Ascending aorta (tissue), 2 donors: ENCODE results near the gene ANXA2R. TPM values are rescaled to one million over a fixed set of nuclear protein-coding genes. Genes with fewer than 3 reads are reported as not detected.

ENCODE experiments used
- DNase-seq, 2 donors: peaks; one replicate each; pipeline ENCODE4 v3.0.0-alpha.2; 2019; ENCODE audit warnings: low spot score in 2 of 2
- H3K27ac ChIP-seq, 2 donors: fragments of 200-600 bp; sonication (generic); one replicate each; pipeline ENCODE4 v1.5.1; 2016 to 2017; ENCODE audit warnings: mild to moderate bottlenecking in 1 of 2
- H3K27me3 ChIP-seq: fragments of 200-600 bp; sonication (generic); one replicate; pipeline ENCODE4 v1.5.1; 2017
- H3K36me3 ChIP-seq, 2 donors: fragments of 200-600 bp; sonication (generic); one replicate each; pipeline ENCODE4 v1.5.1; 2016
- H3K4me1 ChIP-seq, 2 donors: fragments of 200-600 bp; sonication (generic); one replicate each; pipeline ENCODE4 v1.5.1; 2016 to 2017; ENCODE audit warnings: mild to moderate bottlenecking in 1 of 2
- H3K4me3 ChIP-seq, 2 donors: fragments of 200-600 bp; sonication (generic); one replicate each; pipeline ENCODE4 v1.5.1; 2016 to 2017; ENCODE audit warnings: mild to moderate bottlenecking in 1 of 2
- H3K9me3 ChIP-seq, 2 donors: fragments of 200-600 bp; sonication (generic); one replicate each; pipeline ENCODE4 v1.5.1; 2016
- intact Hi-C: fragments of 100-400 bp; cut with DNase I; formaldehyde crosslinking; loops from one replicate; pipeline ENCODE4 v1.15.1; 2023
- total RNA-seq: library from RNA; depleted of rRNA; stranded (reverse); fragments of >200 nt; gene quantifications from one replicate; pipeline ENCODE4 v1.1.0, GENCODE V29; 2016
- TF ChIP-seq, protein P1 (sequence below), 3 experiments: fragments of 200-600 bp in 2 of 3; fragments of 450-650 bp in 1 of 3; sonication (generic) in 2 of 3; IDR thresholded peaks; one replicate each; pipeline ENCODE4 v1.5.1; 2016 to 2019; ENCODE audit warnings: antibody characterized with exemption in 3 of 3, mild to moderate bottlenecking in 1 of 3, moderate library complexity in 1 of 3

Gene ANXA2R
- total RNA-seq, 1 donor from 2014 or later = 5.1 TPM

DNA sequence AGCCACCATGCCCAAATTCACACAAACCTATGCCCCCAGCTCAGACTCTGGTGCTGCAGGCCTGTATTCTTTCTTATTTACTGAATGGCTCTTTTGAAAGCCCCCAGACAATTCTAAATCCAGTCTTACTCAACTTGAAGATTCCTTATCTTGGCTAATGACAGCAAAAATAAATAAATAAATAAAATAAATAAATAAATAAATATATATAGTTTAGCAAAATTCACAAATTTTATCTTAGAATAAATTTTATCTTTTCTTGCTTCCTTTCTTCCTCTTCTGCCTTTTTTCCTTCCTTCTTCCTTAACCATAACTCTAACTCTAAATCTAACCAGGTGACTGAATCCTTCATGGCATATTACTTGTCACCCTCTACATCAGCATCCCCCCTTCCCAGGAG lies 25.6 kb downstream of the ANXA2R start:
- Histone ChIP-seq H3K4me1 (no peaks in the 10 kb centered on the region), H3K4me3 (no peak overlapping the region)
- intact Hi-C loops = no loop called here

DNA sequence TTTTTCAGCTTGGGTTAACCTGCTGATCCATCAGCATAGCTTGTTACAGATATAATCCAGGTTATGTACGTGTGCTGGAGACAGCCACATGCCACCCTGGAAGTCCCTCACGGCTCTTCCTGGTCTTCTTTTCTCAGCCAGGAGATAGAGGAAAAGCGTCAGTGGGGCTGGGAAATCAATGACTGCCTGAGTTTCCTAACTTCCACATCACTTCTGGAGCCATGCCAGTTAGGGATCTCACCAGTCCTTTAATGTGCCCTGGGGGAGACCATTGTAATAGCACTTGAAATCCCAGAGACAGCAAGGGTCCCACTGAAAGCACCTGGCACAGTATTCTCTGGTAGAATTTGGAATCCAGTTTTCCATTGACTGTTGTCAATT lies 29.2 kb downstream of the ANXA2R start:
- H3K27ac ChIP-seq = peak overlapping the region in 1 of 2 donors; percentile 20
- DNase-seq = no peak
- no peaks in the 10 kb centered on the region for H3K9me3 ChIP-seq
- no peak overlapping the region for H3K4me3 ChIP-seq
- peaks cover 0 to 4% of the 10 kb centered on the region in 2 donors for H3K4me1 ChIP-seq
- intact Hi-C loops = no loop called here
- no peaks in the 10 kb centered on the region for H3K36me3 ChIP-seq
- no peaks in the 10 kb centered on the region for H3K27me3 ChIP-seq
- TF ChIP-seq, protein P1, sequence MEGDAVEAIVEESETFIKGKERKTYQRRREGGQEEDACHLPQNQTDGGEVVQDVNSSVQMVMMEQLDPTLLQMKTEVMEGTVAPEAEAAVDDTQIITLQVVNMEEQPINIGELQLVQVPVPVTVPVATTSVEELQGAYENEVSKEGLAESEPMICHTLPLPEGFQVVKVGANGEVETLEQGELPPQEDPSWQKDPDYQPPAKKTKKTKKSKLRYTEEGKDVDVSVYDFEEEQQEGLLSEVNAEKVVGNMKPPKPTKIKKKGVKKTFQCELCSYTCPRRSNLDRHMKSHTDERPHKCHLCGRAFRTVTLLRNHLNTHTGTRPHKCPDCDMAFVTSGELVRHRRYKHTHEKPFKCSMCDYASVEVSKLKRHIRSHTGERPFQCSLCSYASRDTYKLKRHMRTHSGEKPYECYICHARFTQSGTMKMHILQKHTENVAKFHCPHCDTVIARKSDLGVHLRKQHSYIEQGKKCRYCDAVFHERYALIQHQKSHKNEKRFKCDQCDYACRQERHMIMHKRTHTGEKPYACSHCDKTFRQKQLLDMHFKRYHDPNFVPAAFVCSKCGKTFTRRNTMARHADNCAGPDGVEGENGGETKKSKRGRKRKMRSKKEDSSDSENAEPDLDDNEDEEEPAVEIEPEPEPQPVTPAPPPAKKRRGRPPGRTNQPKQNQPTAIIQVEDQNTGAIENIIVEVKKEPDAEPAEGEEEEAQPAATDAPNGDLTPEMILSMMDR (IDR thresholded peaks at IDR 0.05) = no peak

More for the DNA sequence above, 25.6 kb downstream of the ANXA2R start:
- H3K27ac ChIP-seq = no peak overlapping the region
- no peaks in the 10 kb centered on the region for H3K36me3 ChIP-seq
- TF ChIP-seq, protein P1 (IDR thresholded peaks at IDR 0.05) = no peak
- no peak for DNase-seq
- peaks cover 0 to 1% of the 10 kb centered on the region in 2 donors for H3K9me3 ChIP-seq
- no peaks in the 10 kb centered on the region for H3K27me3 ChIP-seq

DNA sequence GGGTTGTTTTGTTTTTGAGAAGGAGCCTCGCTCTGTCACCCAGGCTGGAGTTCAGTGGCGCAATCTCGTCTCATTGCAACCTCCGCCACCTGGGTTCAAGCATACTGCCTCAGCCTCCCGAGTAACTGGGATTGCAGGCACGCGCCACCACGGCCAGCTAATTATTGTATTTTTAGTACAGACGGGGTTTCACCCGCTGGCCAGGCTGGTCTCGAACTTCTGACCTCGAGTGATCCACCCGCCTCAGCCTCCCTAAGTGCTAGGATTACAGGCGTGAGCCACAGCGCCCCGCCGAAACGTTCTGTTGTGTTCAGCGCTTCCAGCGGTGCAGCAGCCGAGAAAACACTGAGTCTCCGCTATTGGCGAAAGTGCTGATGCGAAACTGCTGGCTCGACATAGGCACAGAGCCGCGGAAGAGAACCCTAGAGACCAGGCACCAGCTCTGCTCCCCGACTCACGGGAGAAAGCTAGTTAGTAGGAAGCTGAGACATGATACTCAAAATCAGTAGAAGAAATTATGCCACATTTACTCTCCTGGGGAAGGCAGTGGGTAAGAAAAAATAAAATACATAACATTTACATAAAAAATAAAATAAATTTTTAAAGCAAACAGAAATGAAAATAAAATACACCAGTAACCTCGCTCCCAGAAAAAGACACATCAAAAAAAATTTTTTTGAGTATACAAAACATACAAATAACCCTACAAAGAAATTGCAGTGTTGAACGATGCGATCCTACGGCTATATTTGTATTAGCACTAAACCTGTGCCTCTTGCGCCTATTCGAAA lies 31.6 kb downstream of the ANXA2R start:
- peak overlapping the region; percentile 81 to 83 for H3K27ac ChIP-seq
- peaks cover 0 to 4% of the 10 kb centered on the region in 2 donors for H3K4me1 ChIP-seq
- intact Hi-C loops = loop anchor here (2.0 to 5.0 kb wide), 3 partner anchors 14 to 56 kb away; partner anchors contain the start of gene ANXA2R
- DNase-seq = peak in 1 of 2 donors; percentile 86
- H3K9me3 ChIP-seq = no peaks in the 10 kb centered on the region
- TF ChIP-seq, protein P1 (IDR thresholded peaks at IDR 0.05) = no peak
- no peaks in the 10 kb centered on the region for H3K27me3 ChIP-seq
- no peaks in the 10 kb centered on the region for H3K36me3 ChIP-seq
- H3K4me3 ChIP-seq = peak overlapping the region; percentile 50 to 66

DNA sequence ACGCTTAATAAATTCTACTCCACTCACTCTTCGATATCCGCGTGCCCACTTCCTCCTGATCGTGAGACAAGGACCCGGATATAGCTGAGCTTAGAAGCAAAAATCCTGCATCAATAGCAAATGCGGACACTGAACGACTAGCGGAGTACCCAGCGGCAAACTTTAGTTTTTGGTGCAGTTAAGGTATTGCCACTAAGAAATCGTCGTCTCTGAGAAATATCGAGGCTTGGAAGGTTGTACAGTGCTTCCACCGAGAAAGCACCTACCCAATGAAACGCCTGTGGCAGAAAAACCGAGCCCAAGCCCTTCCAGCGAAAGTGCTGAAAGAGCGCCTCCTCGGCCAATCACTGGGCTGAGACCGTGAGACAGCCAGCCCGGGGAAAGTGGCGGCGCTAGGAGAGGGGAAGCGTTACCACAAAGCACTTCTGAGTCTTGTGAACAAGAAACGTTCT lies 32.2 kb downstream of the ANXA2R start:
- peak in 1 of 2 donors; percentile 83 for DNase-seq
- H3K4me1 ChIP-seq = peaks cover 0 to 4% of the 10 kb centered on the region in 2 donors
- H3K4me3 ChIP-seq = peak overlapping the region; percentile 50 to 66
- H3K27ac ChIP-seq = peak overlapping the region; percentile 81 to 83
- intact Hi-C loops = loop anchor here (2.0 to 5.0 kb wide), 3 partner anchors 13 to 57 kb away; partner anchors contain the start of gene ANXA2R
- TF ChIP-seq, protein P1 (IDR thresholded peaks at IDR 0.05) = no peak
- no peaks in the 10 kb centered on the region for H3K9me3 ChIP-seq
- H3K27me3 ChIP-seq = no peaks in the 10 kb centered on the region
- H3K36me3 ChIP-seq = no peaks in the 10 kb centered on the region

DNA sequence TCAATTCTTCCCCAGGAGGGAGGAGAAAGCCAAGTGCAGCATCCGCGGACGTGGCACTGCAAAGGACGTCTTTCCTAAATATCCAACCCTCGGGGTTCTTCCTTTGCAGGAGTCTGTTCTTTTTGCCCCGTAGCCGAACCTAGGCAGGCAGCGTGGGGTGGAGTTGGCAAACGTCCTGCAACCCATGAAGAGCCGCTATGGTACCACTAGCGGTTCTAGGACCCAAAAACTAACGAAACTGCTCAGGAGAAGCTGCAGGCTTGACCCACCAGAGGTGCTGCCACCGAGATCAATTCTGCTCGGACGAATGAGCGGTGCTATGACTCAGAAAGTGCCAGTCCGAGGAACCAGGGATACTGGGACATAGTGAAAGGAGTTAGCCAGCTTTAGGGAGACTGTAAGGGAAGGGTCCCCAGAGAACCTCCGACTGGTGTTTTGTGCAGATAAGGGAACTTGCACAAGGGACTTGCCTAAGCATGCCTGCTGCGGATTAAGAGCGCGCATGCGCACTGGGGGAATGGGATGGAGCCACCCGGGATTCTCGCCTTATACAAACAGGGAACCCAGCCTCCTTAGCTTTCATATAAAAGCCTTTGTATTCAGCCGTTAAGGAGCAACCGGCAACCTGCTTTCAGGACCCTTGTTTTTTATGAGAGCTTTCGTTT lies 32.7 kb downstream of the ANXA2R start:
- Histone ChIP-seq H3K27ac (peak overlapping the region; percentile 81 to 83), H3K36me3 (no peaks in the 10 kb centered on the region), H3K9me3 (no peaks in the 10 kb centered on the region), H3K4me1 (peaks cover 0 to 4% of the 10 kb centered on the region in 2 donors), H3K27me3 (no peaks in the 10 kb centered on the region), H3K4me3 (peak overlapping the region; percentile 50 to 66)
- DNase-seq = peak in 1 of 2 donors; percentile 88
- TF ChIP-seq, protein P1 (IDR thresholded peaks at IDR 0.05) = no peak
- intact Hi-C loops = loop anchor here (5.0 kb wide), 1 partner anchor 35 kb away; the partner anchor contains the start of gene ANXA2R
